GM19193 (cell line): ENCODE measurements around the gene ZNF296.

ENCODE experiments used
- POLR2A ChIP-seq: IDR thresholded peaks from 4 replicates; pipeline ENCODE4 v1.6.1; 2011; ENCODE audit not compliant: insufficient read depth, insufficient read length; ENCODE audit errors: extremely low read depth

The ZNF296 gene

DNA sequence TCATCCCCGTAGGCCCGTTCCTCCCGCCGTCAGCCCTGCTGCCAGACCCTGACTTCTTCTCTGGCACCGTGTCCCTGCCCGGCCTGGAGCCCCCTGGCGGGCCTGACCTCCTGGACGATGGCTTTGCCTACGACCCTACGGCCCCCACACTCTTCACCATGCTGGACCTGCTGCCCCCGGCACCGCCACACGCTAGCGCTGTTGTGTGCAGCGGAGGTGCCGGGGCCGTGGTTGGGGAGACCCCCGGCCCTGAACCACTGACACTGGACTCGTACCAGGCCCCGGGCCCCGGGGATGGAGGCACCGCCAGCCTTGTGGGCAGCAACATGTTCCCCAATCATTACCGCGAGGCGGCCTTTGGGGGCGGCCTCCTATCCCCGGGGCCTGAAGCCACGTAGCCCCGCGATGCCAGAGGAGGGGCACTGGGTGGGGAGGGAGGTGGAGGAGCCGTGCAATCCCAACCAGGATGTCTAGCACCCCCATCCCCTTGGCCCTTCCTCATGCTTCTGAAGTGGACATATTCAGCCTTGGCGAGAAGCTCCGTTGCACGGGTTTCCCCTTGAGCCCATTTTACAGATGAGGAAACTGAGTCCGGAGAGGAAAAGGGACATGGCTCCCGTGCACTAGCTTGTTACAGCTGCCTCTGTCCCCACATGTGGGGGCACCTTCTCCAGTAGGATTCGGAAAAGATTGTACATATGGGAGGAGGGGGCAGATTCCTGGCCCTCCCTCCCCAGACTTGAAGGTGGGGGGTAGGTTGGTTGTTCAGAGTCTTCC is 38.7 kb downstream of the ZNF296 start:
- peak; percentile 7 for TF ChIP-seq POLR2A

- TF ChIP-seq POLR2A: no peak
Observed at GRCh38 chr19:45035755-45036154, 40.5 kb downstream of the ZNF296 start.

- TF ChIP-seq POLR2A: no peak
Observed at GRCh38 chr19:45032421-45032820, 43.9 kb downstream of the ZNF296 start.

GRCh38 chr19:45030825-45031224 is 45.5 kb downstream of the ZNF296 start:
- no peak for TF ChIP-seq POLR2A

GRCh38 chr19:45027371-45027770 is 48.9 kb downstream of the ZNF296 start:
- TF ChIP-seq POLR2A: no peak

- TF ChIP-seq POLR2A: no peak
Observed at GRCh38 chr19:45025264-45025663, 51.0 kb downstream of the ZNF296 start.

DNA sequence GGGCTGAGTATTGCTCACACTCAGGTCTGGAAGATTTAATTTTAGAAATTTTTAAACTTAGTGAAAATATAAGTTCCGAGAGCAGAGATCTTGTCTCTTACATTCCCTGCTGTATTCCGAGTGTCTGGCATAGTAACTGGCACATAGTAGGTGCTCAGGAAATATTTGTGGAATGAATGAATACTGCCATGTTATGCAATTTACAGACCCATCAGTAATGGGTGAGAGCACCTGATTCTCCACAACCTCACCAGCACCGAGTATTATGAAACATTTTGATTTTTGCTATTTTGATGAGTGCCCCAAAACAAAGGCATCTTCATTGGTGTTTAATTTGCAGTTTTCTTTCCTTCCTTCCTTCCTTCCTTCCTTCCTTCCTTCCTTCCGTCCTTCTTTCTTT is 53.2 kb downstream of the ZNF296 start:
- no peak for TF ChIP-seq POLR2A

GRCh38 chr19:45021971-45022370 is 54.3 kb downstream of the ZNF296 start:
- TF ChIP-seq POLR2A: no peak
